ENCODE measurements around the gene PANX2.

DNA sequence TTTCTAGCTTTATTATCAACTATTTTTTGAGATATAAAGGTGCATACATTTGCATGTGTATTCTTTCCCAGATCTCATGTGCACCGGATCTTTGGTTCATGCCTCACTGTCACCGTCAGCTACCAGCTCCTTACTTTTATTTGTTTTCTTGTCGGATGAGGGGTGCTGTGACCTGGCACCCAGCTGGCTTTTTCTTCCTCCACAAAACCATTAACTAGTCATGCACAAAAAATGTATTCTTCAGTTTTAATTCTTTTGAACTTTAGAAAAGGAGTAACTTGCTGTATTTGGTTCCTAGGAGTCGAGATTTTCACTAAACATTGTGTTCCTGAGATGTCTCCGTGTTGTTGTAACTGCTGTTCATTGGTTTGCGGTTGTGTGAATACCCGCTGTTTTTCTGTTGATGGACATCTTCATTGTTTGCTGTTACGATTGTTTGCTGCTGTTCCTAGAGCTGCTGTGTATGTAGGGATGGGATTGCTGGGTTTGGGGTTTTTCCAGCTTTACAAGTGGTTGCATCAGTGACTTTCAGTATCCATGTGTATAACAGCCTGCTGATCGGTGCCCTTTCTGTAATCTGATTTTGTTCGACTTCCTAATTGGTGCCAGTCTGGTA, 41.3 kb upstream of the PANX2 start:
- TF ChIP-seq, protein P1, sequence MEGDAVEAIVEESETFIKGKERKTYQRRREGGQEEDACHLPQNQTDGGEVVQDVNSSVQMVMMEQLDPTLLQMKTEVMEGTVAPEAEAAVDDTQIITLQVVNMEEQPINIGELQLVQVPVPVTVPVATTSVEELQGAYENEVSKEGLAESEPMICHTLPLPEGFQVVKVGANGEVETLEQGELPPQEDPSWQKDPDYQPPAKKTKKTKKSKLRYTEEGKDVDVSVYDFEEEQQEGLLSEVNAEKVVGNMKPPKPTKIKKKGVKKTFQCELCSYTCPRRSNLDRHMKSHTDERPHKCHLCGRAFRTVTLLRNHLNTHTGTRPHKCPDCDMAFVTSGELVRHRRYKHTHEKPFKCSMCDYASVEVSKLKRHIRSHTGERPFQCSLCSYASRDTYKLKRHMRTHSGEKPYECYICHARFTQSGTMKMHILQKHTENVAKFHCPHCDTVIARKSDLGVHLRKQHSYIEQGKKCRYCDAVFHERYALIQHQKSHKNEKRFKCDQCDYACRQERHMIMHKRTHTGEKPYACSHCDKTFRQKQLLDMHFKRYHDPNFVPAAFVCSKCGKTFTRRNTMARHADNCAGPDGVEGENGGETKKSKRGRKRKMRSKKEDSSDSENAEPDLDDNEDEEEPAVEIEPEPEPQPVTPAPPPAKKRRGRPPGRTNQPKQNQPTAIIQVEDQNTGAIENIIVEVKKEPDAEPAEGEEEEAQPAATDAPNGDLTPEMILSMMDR (IDR thresholded peaks at IDR 0.05; ENCODE audit: low read length): no peak
- no peak for TF ChIP-seq EZH2 (optimal IDR thresholded peaks at IDR 0.05; ENCODE audit: low read depth, low read length)

Measured in MM.1S (cell line).